Activated CD4-positive, alpha-beta T cell treated with anti-CD3 and anti-CD28 coated beads for 48 hours (primary cell): Measurements from ENCODE around the gene UTF1.
A peak's percentile ranks its signal among the peaks of the same experiment; 100 is the strongest.
"Not testable (repeated sequence)": the region's sequence is repeated elsewhere in the genome, so short reads cannot be mapped to it uniquely, and the experiment has no call there.

ENCODE experiments used
- DNase-seq: peaks from one replicate; pipeline ENCODE4 v3.0.0-alpha.2; 2020

UTF1 gene

GRCh38 chr10:133249094-133249780, 19.2 kb downstream of the UTF1 start:
- DNase-seq = no peak

- no peak for DNase-seq
Observed at GRCh38 chr10:133249975-133250754, 20.1 kb downstream of the UTF1 start.

- no peak for DNase-seq
Observed at GRCh38 chr10:133251388-133252222, 21.6 kb downstream of the UTF1 start.

GRCh38 chr10:133252223-133252552, 22.2 kb downstream of the UTF1 start:
- no peak for DNase-seq

GRCh38 chr10:133253361-133253955, 23.4 kb downstream of the UTF1 start:
- no peak for DNase-seq

GRCh38 chr10:133254421-133255120, 24.6 kb downstream of the UTF1 start:
- DNase-seq = no peak

GRCh38 chr10:133255323-133255722, 25.3 kb downstream of the UTF1 start:
- DNase-seq = no peak

- DNase-seq = peak; percentile 42
Observed at GRCh38 chr10:133257489-133258065, 27.6 kb downstream of the UTF1 start.

GRCh38 chr10:133258066-133258817, 28.2 kb downstream of the UTF1 start:
- DNase-seq = peak; percentile 74

- peak; percentile 97 for DNase-seq
Observed at GRCh38 chr10:133258818-133259601, 29.0 kb downstream of the UTF1 start.

GRCh38 chr10:133259602-133259989, 29.6 kb downstream of the UTF1 start:
- DNase-seq = no peak

GRCh38 chr10:133260895-133261725, 31.1 kb downstream of the UTF1 start:
- peak; percentile 85 for DNase-seq

- DNase-seq = peak; percentile 86
Observed at GRCh38 chr10:133261726-133262325, 31.8 kb downstream of the UTF1 start.

GRCh38 chr10:133262696-133263095, 32.7 kb downstream of the UTF1 start:
- DNase-seq = no peak

GRCh38 chr10:133263674-133264073, 33.7 kb downstream of the UTF1 start:
- DNase-seq = no peak

GRCh38 chr10:133264461-133264860, 34.4 kb downstream of the UTF1 start:
- DNase-seq = no peak

GRCh38 chr10:133265052-133265451, 35.0 kb downstream of the UTF1 start:
- DNase-seq = not testable (repeated sequence)

- DNase-seq = no peak
Observed at GRCh38 chr10:133266056-133266795, 36.2 kb downstream of the UTF1 start.
